HepG2 (cell line): ENCODE measurements around the gene NAPSA.

Experiments used
- ETV5 ChIP-seq: IDR thresholded peaks from 2 replicates; pipeline ENCODE4 v1.6.1; 2018; ENCODE audit warnings: missing biosample characterization, missing genetic modification reagents, inconsistent platforms, borderline replicate concordance
- FOXM1 ChIP-seq: sonication (generic); formaldehyde crosslinking; IDR thresholded peaks from 2 replicates; pipeline ENCODE4 v1.5.0; 2020; ENCODE audit warnings: missing genetic modification reagents
- MAF1 ChIP-seq: sonication (generic); formaldehyde crosslinking; IDR thresholded peaks from 2 replicates; pipeline ENCODE4 v1.5.0; 2020; ENCODE audit warnings: missing genetic modification reagents, borderline replicate concordance
- NR1H2 ChIP-seq: sonication (generic); formaldehyde crosslinking; IDR thresholded peaks from 2 replicates; pipeline ENCODE4 v1.8.1; 2022; ENCODE audit warnings: low read depth, missing genetic modification reagents, borderline replicate concordance
- POLR2A ChIP-seq, 2 experiments: IDR thresholded peaks; 2 replicates each; pipeline ENCODE4 v1.6.1; 2011; ENCODE audit warnings: low read depth in 2 of 2, low read length in 2 of 2, mild to moderate bottlenecking in 1 of 2, moderate library complexity in 1 of 2; ENCODE audit not compliant: insufficient read depth in 1 of 2
- TBX2 ChIP-seq: sonication (generic); formaldehyde crosslinking; IDR thresholded peaks from 2 replicates; pipeline ENCODE4 v1.5.0; 2020; ENCODE audit warnings: missing genetic modification reagents, mild to moderate bottlenecking, borderline replicate concordance
- ZFX ChIP-seq: sonication (generic); formaldehyde crosslinking; IDR thresholded peaks from 2 replicates; pipeline ENCODE4 v1.4.0; 2020; ENCODE audit warnings: mild to moderate bottlenecking, low read depth, missing genetic modification reagents, moderate library complexity
- ZNF354B ChIP-seq: sonication (generic); formaldehyde crosslinking; IDR thresholded peaks from 2 replicates; pipeline ENCODE4 v1.8.0; 2022; ENCODE audit warnings: mild to moderate bottlenecking, missing genetic modification reagents
- ZNF550 ChIP-seq: sonication (generic); formaldehyde crosslinking; IDR thresholded peaks from 2 replicates; pipeline ENCODE4 v1.4.0; 2020; ENCODE audit warnings: mild to moderate bottlenecking, missing genetic modification reagents, borderline replicate concordance
- TF ChIP-seq, protein P1 (sequence below), 2 experiments: sonication (generic) in 1 of 2; formaldehyde crosslinking in 1 of 2; IDR thresholded peaks; 2 replicates each; pipeline versions ENCODE4 v1.6.1 to v1.9.0; 2014 to 2022; ENCODE audit warnings: antibody characterized with exemption in 1 of 2, borderline replicate concordance in 1 of 2, inconsistent platforms in 1 of 2, low read depth in 1 of 2, missing genetic modification reagents in 1 of 2

DNA sequence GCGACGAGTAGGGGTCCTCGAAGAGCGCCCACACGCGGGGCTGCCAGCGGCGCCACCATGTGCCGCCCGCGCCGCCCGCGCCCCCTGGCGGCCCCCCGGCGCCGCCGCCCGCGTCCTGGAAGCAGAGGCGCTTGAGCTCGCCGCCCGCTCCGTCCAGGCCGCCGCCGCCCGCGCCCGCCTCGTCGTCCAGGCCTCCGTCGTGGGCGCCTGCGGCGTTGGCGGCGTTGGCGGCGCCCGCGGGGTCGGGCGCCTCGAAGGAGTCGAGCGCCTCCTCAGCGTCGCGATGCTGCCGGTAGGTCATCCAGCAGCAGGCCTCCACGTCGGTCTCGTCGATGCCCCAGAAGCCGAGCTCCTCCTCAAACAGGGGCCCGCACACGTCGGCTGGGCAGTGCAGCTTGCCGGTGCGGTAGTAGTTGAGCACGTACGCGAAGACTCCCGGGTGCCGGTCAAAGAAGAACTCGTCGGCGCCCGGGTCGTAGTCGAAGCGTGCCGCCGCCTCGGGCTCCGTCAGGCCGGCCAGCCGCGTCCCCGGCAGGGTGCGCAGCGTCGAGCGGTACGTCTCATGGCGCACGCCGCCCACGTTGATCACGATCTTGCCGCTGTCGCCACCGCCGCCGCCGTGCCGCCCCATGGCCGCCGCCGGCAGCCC is 37.1 kb downstream of the NAPSA start:
- TF ChIP-seq, protein P1, sequence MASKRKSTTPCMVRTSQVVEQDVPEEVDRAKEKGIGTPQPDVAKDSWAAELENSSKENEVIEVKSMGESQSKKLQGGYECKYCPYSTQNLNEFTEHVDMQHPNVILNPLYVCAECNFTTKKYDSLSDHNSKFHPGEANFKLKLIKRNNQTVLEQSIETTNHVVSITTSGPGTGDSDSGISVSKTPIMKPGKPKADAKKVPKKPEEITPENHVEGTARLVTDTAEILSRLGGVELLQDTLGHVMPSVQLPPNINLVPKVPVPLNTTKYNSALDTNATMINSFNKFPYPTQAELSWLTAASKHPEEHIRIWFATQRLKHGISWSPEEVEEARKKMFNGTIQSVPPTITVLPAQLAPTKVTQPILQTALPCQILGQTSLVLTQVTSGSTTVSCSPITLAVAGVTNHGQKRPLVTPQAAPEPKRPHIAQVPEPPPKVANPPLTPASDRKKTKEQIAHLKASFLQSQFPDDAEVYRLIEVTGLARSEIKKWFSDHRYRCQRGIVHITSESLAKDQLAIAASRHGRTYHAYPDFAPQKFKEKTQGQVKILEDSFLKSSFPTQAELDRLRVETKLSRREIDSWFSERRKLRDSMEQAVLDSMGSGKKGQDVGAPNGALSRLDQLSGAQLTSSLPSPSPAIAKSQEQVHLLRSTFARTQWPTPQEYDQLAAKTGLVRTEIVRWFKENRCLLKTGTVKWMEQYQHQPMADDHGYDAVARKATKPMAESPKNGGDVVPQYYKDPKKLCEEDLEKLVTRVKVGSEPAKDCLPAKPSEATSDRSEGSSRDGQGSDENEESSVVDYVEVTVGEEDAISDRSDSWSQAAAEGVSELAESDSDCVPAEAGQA (IDR thresholded peaks at IDR 0.05; ENCODE audit: low read depth): no peak
- TF ChIP-seq, protein P1 (CRISPR knock-in tag; IDR thresholded peaks at IDR 0.05; ENCODE audit: borderline replicate concordance): no peak
- TF ChIP-seq ZNF550 (CRISPR knock-in tag) (no peak), ZNF354B (CRISPR knock-in tag) (no peak), POLR2A (IDR thresholded peaks at IDR 0.05; ENCODE audit: insufficient read depth in 1 of 2, low read depth in 2 of 2, low read length in 2 of 2) (no peak), ETV5 (CRISPR knock-in tag) (no peak), TBX2 (CRISPR knock-in tag) (no peak), ZFX (CRISPR knock-in tag) (no peak), MAF1 (CRISPR knock-in tag) (no peak), FOXM1 (CRISPR knock-in tag) (no peak), NR1H2 (CRISPR knock-in tag) (no peak)
